GM19025 (cell line): ENCODE data around the gene JPH4.

ENCODE experiments used
- ATAC-seq: cut with Tn5 transposase; IDR thresholded peaks from one replicate; pipeline ENCODE4 v1.9.1; 2021; ENCODE audit warnings: mild to moderate bottlenecking, low read depth, moderate library complexity; ENCODE audit not compliant: unreplicated experiment

Gene JPH4

DNA sequence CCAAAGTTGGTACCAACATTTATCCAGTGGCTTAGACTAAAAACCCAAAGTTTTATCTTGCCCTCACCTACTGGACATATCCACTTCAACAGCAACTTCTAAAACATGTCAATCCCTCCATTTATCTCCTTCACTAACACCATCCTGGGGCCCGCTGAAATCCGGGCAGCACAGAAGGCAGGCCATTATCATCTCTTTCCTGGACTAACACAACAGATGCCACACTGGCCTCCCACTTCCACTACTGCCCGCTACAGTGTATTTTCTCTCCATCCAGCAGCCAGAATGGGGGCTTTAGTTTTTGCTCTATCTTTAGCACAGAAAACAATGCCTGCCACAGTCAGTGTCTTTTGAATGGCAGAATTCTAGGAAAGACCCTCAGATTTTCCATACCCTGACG lies 42.6 kb downstream of the JPH4 start:
- ATAC-seq: no peak

GRCh38 chr14:23533652-23534435 lies 44.7 kb downstream of the JPH4 start:
- no peak for ATAC-seq

DNA sequence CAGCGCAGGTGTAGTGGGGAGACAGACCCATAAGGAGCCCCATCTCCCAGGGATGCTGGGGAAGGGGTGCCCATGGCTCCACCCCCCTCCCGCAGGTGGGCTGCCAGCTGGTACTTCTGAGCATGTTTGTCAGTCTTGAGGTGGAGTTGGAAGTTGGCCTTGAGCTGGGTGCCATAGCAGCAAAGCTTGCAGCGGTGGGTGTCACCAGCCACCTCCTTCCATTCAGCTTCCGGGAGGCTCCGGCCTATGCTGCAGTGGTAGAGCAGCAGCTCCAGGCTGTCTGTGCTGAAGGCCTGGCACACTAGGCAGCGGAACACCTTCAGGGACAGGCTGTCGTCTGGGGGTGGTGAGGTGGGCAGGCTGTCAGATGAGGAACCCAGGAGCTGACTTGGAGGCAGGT lies 45.9 kb downstream of the JPH4 start:
- ATAC-seq: no peak

- ATAC-seq: no peak
Measured at GRCh38 chr14:23531391-23531790, 47.2 kb downstream of the JPH4 start.

- ATAC-seq: no peak
Measured at GRCh38 chr14:23530375-23531055, 48.1 kb downstream of the JPH4 start.

DNA sequence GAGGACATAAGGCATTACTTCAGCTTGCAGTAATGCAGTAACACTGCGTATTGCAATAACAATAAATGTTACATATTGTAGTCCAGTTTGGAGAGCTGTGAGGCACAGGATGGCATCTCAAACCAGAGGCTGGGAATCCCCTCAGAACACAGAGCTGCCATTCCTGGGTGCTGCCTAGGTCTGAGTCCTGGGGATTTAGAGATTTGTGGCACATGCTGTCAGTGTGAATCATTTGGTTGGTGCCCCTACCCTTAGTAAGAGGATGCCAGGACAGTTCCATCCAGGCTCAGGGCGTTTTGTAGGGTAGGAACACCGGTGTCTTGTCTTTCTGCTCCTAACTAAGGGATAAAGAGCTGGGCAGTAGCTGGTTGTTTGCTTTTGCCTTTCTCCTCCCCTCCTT lies 49.6 kb downstream of the JPH4 start:
- no peak for ATAC-seq

GRCh38 chr14:23528555-23528954 lies 50.0 kb downstream of the JPH4 start:
- ATAC-seq: no peak

DNA sequence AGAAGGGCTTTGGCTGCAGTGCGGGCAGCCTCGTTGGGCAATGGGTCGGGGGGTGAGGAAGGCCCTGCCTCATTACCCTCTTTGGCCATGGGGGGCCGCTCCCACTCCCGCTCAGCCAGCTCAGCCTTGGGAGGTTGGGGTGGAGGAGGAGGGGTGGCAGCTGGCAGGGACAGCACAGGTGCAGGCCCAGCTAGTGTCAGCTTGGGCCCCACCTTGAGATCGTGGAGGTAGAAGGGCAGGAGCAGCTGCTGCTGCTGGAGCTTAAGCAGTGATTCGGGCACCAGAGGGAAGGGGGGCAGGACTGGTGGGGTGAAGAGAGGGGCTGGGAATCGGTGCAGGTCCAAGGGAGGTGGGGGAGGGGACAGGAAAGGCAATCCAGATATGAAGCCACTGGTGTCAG lies 53.0 kb downstream of the JPH4 start:
- ATAC-seq: no peak

DNA sequence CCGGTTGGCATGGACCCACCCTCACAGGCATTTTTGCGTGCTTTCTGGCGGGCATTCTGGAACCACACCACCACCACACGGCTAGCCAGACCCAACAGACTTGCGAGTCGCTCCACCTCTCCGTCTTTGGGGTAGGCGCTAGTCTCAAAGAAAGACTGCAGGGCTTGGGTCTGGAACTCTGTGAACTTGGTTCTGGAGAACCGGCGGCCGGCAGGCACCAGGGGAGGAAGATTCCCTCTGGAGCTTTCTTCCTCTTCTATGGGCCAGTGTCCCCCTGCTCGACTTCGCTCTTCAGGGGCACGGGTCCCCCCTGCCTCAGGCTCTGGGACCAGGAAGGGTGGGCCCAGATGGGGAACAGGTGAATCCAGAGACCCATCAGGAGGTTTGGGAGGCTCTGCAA lies 53.6 kb downstream of the JPH4 start:
- ATAC-seq: no peak

- ATAC-seq: no peak
Measured at GRCh38 chr14:23523229-23524016, 55.2 kb downstream of the JPH4 start.

GRCh38 chr14:23522643-23523198 lies 55.9 kb downstream of the JPH4 start:
- ATAC-seq: no peak

- ATAC-seq: no peak
Measured at GRCh38 chr14:23521785-23522640, 56.6 kb downstream of the JPH4 start.

GRCh38 chr14:23520899-23521533 lies 57.6 kb downstream of the JPH4 start:
- no peak for ATAC-seq

- ATAC-seq: no peak
Measured at GRCh38 chr14:23518709-23519108, 59.9 kb downstream of the JPH4 start.
